ENCODE measurements around the gene TIGD3.

Gene TIGD3, protein sequence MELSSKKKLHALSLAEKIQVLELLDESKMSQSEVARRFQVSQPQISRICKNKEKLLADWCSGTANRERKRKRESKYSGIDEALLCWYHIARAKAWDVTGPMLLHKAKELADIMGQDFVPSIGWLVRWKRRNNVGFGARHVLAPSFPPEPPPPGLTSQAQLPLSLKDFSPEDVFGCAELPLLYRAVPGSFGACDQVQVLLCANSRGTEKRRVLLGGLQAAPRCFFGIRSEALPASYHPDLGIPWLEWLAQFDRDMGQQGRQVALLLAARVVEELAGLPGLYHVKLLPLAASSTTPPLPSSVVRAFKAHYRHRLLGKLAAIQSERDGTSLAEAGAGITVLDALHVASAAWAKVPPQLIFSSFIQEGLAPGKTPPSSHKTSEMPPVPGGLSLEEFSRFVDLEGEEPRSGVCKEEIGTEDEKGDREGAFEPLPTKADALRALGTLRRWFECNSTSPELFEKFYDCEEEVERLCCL

DNA sequence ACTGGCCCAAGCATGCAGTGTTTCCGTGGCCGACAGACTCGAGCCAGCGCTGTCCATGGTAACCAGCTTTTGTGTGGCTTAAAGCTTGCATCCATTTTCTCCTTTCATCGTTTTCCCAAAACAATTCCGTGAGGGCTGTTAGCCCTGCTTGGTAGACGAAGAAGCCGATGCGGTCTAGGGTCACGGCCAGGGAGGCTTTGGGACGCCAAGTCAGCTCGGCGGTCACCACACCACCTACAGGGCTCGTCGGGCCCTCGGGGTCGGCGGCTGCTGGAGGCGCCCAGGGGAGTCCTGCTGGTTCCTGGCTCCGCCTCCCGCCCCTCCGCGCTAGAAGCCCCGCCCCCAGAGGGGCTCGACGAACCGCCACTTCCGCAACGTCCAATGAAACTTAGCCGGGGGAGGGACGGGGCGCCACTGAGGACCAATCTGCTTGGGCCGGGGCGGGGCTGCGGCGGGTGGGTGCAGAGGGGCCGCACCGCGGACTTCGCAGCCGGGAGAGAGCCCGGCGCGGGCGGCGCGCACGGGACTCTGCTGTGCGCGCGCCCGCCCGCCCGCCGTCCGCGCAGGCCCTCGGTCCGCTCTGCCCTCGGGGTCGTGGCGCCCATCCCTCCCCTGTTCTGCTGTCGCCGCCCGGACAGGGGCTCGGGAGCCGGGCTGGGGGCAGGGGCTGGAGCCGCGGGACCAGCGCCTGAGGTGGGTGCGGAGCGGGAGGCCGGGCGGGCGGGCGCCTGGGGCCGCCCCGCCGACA, at the start of gene TIGD3:
Gene TIGD3 (plus strand): TSS at position 487 of the 748 bp plus-strand sequence. CDS start 1,058 bp downstream, outside the sequence.
- peak; percentile 96 for DNase-seq

DNA sequence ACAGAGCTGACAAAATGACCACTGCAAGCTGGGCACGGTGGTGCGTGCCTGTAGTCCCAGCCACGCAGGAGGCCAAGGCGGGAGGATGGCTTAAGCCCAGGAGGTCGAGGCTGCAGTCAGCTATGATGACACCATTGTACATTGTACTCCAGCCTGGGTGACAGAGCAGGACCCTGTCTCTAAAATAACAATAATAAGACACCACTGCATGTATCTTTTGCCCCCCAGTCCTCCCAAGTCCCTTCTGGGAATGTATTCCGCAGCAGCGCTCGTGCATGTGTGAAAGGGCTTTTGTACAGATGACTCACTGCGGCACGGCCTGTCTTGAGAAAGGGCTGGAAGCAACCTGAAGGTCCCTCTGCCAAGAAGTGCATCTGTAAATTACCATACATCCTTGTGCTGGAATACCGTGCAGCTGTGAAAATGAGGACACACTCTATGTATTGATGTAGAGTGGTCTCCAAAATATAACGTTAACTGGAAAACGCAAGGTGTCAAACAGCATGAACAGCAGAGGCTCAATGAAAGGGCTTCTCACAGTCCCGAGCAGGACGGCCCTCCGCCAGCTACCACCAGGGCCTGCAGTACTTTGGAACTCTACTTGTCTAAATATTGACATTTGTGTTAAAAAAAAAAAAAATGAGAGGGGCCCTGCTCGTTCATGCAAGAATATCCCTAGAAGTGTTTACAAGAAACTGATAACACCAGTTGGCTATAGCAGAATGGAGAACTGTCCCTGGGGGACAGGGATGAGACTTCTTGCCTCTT, 48.9 kb upstream of the TIGD3 start:
- no peak for DNase-seq

DNA sequence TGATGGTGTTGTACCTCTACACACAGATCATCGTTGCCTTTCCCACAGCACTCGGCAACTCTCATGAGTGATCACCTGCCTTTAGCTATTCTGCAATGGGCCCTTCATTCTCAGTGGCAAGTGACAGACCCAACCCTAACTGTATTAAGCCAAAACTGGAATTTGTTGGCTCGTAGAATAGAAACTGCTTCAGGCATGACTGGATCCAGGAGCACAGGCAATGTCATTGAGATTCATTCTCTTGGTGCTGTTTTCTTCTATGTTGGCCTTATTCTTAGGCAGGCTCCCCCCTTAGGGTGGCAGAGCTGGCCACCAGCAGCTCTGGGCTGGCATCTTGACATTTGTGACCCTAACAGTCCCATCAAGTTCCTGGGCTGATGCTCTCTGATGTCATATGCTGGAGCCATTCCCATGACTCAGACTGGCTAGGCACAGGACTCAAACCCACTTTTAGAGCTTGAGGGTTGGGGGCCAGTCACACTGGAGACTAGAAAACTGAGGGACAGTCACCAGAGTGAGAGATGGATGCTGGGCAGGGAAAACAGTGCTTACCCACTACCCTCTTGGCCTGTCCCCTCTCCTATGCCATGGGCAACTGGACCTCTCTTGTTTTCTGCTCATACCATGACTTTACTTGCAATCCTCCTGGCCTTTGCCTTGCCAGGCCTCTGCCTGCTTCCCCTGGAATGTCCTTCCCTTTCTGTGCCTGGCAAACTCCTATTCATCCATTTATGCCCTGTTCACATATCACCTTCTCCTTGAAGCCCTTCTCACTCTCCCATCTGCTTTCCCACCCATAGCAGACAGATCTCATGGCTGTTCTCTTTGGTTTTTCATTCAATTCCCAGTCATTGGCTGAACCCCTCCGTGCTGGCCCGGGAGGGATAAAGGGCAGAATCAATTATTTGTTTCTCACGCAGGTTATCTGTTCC, 47.0 kb upstream of the TIGD3 start:
- DNase-seq = no peak

DNA sequence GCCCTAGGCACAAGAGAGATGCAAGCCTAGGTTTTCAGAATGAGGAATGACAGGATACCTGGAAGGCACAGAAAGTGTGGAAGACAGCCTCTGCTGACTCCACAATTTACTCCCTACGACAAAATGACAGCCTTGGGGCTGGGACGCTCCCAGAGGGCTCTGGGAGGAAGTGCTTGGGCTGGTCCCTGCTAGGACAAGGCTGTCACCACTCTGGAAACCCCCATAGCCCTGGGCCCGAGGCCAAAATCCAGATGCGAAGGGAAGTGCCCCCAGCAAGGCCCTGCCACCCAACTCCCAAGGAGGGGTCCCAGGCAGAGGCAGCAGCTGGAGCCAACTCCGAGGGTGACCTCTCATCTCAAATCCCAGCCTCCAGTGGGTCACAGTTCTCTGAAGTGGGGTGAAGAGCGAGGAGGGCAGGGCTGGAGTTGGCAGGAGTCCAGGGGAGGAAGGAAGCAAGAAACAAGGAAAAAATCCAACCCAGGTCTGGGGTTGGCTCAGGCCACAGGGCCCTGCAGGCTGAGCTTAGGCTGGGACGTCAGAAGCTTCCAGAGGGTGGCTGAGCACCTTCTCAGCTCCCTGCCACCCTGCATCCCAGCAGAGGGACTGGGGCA, 46.2 kb upstream of the TIGD3 start:
- DNase-seq = no peak

DNA sequence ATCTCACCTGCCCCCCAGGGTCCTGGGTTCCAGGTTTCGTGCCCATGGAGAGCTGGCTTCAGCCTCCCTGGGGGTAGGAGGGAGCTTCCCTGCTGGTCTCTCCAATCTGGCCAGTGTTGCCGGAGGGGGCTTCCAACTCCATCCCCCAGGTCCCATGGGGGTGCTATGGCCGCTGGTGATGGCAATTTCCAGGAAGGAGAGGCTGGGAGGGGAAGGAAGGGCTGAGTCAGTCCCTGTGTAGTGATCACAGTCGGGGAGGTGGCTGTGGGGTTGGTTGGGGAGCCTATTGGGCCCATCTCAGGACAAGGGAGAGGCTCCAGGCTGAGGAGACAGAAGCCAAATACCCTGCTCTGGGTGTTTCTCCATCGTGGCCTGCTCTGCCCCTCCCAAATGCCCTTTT, 45.5 kb upstream of the TIGD3 start:
- DNase-seq = no peak

DNA sequence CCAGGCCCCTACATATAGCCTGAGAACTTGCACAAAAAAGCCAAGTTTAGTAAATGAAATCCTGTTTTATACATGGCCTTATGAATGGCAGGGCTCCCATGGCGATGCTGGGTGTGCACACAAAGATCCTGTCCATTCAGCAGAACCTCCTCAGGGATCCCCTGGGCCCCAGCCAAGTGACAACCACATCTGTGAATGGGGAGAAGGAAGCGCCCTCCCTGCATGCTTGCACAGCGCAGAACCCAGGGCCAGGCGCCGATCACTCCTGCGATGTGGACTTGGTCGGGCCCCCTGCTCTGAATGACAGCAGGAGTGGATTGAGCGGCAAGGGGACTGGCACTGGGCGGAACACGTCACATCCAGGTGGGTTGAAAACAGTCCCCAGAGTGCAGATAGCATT, 44.3 kb upstream of the TIGD3 start:
- DNase-seq = no peak

DNA sequence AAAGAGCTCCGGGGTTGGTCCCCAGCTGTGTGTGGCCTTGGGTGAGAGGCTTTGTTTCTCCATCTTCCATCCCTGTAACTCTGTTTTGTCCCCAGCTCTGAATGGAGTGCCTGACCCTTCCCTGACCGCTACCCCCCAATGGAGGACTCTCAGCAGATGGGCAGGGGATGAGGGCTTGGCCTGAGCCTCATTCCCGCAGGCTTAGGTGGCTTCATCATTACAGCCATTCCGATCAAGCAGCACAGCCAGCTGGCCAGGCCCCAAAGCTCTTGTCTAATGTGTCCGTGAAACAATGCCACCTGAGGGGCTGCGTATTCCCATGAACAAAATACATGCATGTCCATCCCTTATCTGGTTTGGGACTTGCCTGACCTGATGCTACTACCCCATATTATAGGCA, 43.8 kb upstream of the TIGD3 start:
- no peak for DNase-seq

DNA sequence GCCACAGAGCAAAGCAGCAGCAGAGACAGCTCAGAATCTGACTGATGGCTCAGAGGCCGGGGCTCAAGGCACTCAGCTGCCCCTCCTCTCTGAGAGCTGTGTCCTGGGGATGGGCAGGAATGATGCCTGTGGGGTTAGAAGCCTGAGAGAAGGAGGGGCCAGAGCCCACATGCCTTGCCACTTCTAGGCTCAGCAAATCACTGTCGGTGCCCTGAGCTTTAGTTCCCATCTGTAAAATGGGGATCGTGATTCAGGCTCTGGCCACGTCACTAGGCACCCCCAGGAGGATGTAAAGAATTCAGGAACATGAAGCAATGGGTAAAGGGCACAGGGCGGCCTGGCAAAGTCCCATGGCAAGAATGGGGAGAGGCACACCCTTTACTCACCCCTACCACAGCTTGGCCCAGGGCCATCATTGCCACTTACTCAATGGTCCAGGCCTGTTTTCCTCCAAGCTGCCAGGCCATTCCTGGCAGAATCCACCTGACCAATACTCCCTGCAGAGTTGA, 43.3 kb upstream of the TIGD3 start:
- DNase-seq = no peak

DNA sequence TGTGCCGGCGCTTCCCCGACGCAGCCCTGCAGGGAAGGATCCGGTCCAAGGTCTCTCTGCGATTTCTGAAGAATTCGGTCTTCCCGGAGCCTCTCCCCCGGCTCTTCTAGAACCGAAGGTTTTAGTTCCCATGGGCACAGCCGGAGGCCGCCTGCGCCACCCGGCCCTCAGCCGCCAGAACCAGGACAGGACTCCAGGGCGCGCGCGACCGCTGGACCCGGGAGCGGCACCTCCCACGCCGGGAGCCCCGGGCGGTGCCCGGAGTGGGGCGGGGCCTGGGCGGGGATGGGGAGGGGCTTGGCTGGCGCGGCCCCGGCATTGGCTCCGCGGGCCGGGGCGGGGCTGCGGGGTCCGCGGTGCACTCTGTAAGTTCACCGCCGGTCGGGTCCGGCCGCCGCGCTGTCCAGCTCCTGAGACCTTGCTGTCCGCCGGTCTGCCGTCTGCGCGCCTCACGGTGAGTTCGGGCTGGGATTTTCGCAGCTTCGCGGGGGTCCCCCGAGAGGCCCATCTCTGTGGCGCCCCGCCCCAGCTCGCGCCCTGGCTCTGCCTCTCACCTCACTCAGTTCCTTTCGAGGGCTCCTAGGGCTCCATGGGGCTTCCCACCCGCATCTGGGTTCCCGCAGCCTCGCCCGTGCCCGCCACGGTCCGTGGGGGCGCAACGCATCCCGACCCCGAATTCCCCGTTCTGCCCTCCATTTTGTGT, 39.9 kb upstream of the TIGD3 start, which contains the start of gene CDC42EP2:
Gene CDC42EP2 (plus strand): TSS at position 366 of the 703 bp plus-strand sequence. CDS start 6,033 bp downstream, outside the sequence.
- peak; percentile 57 for DNase-seq

DNA sequence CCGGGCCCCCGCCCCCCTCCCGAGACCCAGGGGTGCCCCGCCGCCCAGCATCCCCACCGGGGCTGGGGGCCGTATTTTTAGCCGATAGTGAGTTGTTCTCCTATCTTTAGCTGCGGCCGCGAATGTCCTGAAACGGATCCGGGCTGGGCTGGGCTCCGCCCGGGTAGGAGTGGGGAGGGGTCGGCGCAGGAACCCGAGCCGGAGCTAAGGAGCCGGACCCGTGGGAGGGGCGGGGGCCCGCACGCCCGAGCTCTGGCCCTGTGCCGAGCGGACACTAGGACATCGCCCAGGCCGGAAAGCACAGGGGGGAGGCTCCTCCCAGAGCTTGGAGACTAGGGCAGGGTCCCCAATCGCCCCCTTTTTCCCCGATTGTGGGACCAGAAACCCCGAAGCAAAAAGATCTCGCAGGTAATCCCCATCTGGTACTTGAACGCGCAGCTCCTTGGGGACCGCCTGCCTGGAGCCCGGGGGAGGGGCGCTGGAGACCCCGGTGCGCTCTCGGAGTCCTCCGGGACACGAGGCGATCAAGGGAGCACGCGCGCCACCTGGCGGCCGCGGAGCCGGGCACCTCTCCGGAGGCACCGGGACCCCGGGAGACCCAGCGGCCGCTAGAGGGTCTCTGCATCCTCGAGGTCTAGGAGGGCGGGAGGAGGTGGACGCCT, 39.2 kb upstream of the TIGD3 start:
- DNase-seq = peak; percentile 78

DNA sequence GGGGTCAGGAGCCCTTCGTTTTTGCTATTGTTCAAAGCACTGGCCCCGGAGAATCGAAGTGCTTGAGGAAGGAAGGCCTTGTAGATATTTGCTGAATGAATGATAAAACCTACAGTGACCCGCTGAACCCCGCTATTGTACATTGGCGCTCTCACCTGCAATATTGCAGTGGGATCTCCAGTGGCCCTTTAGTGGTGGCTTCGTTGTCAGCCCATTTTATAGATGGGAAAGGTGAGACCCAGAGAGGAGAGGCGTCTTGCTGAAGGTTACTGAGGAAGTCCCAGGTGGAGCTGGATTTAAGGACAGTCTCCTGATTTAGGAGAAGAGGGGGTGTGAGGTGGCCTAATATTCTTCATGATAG, 38.7 kb upstream of the TIGD3 start:
- DNase-seq = no peak

DNA sequence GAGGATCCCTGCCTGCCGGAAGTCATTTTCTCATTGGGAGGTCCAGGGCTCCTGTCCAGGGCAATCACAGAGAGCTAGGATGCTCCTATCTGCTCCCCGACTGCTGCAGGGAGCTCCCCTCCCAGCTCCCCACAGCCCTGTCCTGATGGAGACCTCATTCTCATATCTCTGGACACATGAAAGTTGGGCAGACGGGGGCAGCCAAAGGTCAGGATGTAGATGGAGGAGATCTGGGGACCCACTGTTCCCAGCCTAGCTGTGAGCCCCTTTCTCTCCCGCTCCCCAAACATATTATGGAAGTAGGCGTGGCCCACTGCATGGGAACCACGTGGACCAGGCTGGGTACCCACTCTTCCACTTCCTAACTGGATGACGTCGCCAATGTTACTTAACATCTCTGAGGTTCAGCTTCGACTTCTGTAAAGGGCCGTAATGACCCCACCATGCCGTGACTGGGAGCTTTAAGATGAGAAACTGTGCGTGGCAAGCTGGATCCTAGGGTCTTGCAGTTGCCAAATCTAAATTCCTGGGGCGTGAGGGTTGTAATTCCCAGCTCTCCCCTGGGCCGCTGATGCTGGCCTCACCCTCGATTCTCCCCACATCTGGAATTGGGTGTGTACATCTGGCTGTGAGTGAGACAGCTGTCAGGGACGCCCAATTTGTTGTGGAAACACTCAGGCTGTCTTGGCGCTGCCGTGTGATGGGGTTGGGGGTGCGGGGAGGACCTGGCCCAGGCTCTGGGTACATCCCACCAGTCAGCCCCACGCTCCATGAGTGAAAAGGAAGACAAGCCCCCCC, 38.1 kb upstream of the TIGD3 start:
- DNase-seq = no peak

DNA sequence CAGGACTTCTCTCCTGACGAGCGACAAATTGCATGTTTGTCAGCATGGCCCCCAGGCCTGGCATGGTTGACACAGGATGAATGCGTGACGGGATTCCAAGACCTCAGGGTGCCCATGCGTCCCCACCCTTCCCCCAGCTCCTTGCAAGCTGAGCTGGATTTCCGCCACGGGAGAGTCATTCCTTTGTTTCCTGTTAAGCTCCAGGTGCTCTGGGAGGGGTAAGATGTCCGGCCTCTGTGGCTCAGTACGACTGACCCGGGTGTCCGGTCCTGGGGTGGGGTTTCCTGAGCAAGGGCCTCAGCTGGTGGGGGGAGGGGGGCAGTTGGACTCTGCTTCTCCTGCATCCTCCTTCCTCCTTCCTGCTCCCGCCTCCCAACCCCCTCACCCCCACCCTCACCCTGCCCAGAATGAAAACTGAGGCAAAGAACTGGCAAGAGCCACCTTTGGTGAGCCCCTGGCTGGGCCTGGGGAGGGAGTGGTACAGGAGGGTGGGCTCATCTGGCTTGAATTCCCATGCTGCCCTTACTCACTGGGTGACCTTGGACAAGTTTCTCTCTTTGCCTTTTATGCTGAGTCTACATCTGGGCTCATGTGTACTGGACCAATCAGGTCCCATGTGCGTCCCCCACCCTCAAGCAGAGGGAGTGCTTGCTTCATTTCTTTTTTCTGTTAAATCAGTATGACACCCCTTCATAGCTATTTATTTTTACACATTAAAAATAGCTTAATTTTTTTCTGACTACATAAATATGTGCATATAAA, 37.3 kb upstream of the TIGD3 start:
- no peak for DNase-seq

DNA sequence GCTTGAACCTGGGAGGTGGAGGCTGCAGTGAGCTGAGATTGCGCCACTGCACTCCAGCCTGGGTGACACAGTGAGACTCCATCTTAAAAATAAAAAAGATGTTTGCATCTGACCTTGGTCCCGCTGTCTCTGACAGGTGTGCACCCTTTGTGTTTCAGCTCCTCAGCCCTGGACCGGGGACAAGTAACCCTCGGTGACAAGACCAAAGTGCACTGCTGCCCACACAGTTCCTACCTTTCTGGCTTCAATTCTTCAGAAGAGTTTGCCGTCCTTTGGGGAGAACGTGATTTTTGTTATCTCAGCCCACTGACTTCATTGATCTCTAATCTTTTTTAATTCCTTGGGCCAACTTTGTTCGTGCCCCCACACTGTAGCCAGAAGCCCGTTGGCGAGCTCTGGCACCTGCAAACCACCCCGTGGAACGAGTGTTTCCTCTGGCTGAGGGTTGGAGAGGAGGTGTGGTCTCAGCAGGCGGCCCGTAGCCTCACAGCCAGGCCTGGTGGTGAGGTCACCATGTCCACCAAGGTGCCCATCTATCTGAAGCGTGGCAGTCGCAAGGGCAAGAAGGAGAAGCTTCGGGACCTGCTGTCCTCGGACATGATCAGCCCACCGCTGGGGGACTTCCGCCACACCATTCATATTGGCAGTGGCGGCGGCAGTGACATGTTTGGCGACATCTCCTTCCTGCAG, 34.0 kb upstream of the TIGD3 start:
- no peak for DNase-seq

DNA sequence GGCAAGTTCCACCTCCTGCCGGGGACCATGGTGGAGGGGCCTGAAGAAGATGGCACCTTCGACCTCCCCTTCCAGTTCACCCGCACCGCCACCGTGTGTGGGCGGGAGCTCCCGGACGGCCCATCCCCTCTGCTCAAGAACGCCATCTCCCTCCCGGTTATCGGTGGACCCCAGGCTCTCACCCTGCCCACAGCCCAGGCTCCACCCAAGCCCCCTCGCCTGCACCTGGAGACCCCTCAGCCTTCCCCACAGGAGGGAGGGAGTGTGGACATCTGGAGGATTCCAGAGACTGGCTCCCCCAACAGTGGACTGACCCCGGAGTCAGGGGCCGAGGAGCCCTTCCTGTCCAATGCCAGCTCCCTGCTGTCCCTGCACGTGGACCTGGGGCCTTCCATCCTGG, 33.5 kb upstream of the TIGD3 start:
- no peak for DNase-seq

DNA sequence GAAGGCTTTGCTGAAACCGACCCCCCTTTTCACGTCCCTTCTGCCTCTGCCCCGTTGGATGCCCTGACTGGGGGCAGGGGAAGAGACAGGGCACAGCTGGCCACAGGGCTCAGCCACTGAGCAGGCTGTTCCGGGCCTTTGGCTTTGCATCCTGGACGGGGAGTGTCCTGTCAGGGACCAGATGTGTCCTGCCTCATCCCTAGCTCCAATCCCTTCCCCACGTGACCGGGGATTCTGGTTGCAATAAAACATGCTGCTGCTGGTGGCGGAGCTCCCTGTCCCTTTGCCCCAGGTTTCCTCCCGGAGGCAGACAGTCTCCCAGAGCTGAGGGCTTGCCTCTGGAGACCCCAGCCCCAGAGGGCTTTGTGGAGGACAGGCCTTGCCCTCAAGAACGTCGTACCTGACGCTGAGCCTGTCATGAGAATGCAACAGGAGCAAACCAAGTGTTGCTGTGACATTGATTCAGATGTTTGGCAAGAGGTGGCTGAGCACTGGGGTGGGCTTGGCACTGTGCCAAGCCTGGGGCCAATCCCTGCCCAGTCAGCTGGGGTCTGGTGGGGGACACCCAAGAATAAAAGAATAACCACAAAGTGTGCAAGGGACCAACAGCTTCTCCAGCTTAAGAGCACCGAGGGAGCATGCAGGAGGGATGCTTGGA, 32.6 kb upstream of the TIGD3 start:
- DNase-seq = no peak

DNA sequence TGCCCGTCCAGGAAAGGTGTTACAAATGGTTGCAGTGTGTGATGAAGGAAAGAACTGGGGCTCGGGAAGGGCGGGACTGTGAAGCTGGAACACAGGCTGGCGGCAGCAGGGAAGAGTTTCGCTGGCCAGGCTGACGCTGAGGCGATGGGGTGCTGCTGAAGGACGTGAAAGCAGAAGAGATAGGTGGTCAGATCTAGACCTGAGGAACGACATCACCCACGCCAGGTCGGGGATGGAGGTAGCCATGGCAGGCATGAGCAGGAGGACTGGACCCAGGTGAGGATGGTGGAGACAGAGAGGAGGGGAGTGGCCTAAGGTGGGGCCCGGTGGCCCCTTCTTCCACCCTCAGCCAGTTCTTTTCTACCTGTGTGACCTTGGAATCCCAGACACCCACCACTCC, 30.7 kb upstream of the TIGD3 start:
- no peak for DNase-seq

Data from NCI-H1105 treated with DMSO at 0.1 percent for 48 hours (cell line).